Right renal cortex interstitium (tissue), 3 donors: Measurements from ENCODE around the gene SH3PXD2A. TPM values are rescaled to one million over a fixed set of nuclear protein-coding genes. Genes with fewer than 3 reads are reported as not detected.

ENCODE experiments used
- DNase-seq, 3 donors: peaks; one replicate each; pipeline ENCODE4 v3.0.0-alpha.2; 2013; ENCODE audit warnings: low read depth in 3 of 3, low spot score in 2 of 3
- polyA plus RNA-seq, 3 donors: library from polyadenylated mRNA; unstranded; fragments of 120-200 nt; gene quantifications; one replicate each; pipeline ENCODE4 v1.2.1, GENCODE V29; 2013; ENCODE audit not compliant: insufficient read length in 3 of 3

The SH3PXD2A gene
- polyA plus RNA-seq, 3 donors, result 25.6 to 28.5 (median 27.1) TPM

DNA sequence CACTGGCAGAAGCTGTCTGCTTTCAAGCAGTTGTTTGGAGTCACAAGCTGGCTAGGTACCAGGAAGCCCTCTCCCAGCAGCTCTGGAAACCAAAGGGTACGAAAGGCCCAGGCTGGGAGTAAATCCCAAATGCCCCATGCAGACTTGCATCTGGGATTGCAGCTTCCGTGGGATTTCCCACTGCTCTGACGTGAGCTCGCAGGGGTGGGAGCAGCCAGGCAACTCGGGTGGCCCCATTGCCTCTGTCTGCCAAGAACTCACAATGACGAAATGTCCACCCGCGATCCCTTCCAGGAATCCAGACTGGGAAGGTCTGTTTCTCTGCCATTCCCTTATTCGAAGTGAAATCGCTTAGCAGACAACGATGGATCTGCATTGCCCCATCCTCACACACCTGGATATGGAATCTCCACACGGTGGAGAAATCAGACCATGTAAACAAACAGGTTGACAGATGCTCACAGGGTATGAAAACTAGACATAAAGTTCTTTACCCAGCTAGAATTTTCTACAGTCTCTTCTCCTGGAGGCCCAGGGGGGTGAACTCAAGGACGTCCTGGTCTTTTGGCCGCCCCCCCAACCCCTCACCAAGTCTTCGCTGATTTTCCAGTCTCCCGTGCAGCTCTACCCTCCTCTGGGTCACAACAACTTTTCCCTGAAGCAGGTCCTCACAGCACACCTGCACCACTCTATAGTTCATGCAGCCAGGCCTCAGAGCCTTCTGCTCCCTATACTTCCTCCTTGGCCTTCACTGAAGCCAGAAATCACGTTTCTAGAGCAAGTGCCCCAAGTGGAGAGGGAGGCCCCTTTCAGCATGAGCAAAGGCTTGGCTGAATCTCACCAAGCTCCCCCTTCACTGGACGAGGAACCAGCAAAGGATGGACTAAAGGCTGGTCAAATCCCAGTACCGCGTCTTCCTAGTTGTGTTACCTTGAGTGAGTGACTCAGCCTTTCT is 20.0 kb downstream of the SH3PXD2A start:
- DNase-seq, result no peak

DNA sequence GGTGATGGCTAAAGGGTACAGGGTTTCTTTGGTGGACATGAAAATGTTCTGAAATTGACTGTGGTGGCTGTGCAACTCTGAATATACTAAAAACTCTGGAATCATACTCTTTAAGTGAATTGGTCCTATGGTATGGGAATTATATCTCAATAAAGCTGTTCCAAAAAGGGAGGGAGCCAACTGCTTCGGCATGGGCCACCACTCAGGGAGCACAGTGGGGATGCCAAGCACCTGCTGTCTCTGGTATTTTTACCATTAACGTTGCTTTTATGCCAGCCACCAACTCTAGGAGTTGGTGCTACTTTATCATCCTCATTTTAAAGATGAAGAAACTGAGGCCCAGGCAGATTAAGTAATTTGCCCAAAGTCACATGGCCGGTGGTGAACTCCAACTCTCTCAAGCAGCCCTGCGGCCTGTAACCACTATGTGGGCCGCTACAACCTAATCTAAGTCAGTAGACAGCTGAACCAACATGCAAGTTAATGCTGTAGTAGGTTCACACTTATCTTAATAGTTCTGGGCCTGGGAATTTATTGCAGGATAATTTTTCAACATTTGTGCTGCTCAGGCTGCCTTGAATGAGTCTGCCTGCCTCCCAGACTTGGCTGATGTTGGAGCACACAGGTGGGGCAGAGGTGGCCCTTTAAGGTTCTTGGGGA is 20.8 kb downstream of the SH3PXD2A start:
- DNase-seq, result no peak

DNA sequence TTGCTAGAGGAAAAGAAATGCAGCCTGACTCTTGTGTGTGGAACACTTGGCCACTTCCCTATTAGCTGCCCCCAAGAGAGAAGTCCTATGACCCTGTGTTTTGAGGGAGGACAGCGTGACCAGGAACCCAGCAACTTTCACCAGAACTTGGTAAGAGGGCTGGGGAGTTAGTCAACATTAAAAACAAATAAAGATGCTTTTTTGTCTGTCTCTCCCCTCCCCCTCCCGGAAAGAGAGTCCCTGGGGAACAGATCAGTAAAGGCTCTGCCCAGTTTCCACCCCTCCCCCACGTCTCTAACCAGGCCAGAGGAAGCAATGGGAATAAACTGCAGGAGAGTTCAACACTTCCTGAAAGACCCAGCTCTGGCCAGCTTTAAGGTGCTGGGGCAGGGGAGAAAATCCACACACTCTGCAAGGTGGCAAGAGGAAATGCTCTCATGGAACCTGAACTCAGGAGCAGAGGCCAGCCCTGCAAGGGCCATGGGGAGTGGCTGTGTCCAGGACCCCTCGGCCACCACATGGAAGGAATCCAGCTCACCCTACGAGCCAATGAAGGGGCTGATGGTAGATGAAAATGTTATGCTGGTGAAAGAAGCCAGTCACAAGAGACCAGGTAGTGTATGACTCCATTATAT is 21.5 kb downstream of the SH3PXD2A start:
- DNase-seq, result no peak

DNA sequence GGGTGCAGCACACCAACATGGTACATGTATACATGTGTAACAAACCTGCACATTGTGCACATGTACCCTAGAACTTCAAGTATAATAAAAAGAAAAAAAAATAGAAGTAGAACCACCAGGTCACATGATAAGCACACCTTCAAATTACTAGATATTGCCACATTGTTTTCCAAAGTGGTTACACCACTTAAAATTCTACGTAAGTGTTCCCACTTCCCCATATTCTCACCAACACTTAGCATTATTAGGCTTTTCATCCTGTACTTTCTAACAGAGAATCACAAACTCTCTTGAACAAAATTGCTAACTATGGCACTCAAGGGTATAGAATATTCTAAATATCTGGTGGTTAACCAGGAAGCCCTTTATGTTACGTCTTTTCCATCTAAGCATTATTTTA is 22.6 kb downstream of the SH3PXD2A start:
- no peak for DNase-seq

DNA sequence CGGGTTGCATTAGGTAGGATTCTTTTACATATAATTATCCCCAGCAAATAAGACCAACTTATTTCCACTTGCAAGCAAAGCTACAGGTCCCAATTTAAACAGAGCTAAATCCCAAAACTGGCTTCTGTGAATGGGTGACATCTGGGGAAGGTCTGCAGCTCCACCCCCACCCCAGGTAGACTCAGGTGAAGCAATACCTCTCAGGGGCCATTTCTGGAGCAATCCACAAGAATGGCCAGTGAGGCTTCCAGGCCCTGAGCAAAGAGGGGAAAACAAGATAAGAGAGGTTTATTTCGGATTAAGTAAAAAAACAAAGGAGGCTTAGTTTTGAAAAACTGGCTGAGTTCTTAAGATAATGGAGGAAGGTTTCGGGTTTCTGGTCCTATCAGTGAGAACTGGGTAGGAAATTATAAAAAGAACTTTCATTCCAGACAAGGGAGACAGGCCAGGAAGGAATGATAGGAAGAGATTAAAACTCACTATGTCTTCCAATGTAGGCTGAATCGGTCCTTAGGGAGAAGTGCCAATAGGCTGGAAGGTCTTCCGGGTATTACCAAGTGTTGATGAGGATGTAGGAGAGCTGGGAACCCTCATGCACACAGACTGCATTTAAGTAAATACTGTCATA is 25.4 kb downstream of the SH3PXD2A start:
- no peak for DNase-seq

DNA sequence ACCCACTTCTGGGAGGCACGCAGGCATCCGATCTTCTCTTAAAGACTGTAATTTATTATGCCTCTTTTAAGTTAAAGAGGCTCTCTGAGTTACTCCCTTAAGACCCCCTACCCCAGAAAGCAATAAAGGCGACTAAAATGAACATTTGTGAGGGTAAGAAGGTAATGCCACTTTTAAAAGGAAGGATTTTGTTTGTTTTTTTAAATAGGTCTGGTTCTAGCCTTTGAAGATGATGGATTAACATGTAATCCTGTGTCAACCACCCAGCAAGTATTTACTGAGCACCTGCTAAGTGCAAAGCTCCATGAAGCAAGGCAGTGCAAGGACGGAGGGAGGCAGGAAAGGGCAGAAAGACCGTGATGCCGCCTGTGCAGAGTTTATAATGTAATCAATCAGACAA is 26.1 kb downstream of the SH3PXD2A start:
- no peak for DNase-seq

DNA sequence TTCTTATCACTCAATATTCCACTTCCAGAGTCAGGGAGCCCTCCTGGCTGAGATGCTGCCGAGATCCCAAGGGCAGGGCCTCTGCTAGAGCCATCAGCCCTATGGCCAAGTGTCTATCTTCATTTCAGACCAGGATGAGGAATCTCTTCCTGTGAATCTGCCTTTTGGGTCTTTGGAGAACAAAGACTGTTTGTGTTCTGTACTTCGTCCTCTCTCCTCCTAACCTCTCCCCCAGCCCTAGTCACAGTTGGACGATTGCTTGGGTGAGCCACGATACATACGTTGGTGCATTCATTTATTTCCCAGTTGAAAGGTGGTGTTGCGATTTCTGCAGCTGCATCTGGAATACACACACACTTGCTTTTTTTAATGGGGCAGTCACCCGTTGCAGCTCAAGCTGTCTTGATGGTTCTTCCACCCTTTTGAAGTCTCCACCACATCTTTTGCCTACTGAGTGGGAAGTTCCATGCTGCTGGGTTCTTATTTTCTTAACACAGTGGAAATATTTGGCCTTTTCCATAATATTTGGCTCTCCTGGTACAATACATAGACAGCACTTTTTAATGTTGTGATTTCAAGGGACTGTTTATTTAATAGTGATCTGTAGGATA is 26.7 kb downstream of the SH3PXD2A start:
- DNase-seq, result no peak

DNA sequence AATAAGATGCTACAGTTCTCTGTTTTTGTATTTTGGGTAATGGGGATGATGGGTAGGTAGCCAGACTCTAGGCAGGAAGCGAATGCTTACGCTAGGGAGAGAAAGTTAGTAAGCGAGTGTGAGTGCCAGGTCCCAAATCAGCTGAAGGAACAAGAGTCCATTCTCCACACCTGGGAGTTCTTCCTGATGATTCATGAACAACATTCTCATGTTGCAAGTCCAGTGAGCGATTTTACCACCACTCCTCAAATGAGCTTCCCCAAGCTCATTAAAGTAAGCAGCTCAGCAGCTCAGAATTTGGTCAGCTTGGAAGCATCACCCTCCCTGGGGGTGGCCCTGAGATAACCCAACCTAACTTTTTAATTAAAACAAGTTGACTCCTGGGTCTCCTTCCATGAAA is 27.3 kb downstream of the SH3PXD2A start:
- DNase-seq, result no peak

DNA sequence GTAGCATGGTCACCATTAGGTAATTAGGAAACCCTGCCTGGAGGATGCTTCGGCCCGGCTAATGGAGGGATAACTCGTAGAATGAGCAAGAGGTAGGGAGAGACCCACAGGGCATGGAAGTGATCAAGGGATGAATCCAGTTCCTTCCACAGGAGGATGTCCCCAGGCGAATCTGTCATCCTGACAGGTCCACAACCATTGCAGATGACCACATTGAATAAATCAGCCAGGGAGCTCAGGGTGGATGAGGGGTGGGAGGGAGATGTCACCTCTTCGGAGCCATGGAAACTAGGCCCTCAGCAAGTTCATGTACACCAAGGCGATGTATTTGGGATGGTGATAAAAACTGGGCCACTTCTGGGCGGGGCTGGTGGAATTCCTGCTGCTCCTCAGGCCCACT is 28.5 kb downstream of the SH3PXD2A start:
- no peak for DNase-seq

DNA sequence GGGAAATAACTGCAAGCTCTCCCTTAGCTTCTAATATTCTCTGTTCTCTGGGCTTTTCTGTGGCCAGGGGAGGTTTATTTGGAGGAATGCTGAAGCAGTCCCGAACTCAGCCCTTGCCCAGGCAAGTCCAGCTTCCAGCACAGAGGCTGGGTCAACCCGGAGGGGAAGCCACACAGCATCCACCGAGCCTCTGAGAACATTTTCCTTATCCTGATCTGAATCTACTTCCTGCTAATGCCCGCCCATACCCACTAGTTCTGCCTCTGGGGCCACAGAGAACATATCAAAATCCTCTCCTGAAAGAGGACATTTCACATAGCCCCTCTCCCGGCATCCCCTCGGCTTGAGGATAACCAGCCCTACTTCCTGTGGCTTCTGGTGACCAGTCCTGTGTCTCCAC is 31.1 kb downstream of the SH3PXD2A start:
- DNase-seq, result no peak

DNA sequence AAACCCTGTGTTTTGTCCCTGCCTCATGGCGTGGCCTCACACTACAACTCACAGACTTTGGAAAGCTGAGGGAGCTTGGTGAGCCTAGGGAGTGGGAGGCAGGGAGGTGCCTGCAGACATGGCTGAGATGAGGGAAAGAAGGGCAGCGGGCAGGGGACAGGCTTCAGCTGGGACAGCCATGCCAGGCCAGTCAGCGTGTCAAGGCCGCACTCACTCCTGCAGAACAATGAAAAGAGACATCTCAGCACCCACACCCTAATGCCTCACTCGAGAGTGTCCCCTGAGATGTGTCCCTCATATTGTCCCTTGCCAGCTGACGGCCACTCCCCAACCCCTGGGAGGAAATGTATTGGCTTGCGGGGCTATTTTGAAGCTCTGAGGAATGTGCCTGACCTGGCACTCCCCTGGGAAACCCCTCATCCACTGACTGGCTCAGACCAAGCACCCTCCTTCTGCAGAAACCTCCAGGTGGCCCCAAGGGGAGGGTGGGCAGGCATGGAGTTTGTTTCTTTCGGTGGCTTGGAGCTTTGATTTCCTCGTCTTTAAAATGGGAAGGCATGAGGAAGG is 31.6 kb downstream of the SH3PXD2A start:
- DNase-seq, result no peak

DNA sequence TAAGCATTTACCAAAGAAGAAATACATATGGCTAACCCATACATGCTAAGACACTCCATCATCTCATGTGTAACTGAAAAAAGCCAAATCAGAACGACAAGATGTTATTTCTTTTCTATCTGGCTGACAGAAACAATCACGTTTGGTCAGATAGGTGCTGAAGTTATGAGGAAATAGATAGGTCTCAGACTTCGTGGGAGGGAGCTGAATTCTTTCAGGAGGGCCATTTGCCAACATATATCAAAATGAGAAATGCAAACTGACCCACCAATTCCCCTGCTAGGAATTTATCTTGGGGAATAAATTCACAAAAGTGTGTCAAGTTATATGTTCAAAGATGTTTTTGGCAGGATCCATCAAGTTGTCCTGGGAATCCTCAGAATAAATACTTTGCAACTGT is 32.6 kb downstream of the SH3PXD2A start:
- no peak for DNase-seq

DNA sequence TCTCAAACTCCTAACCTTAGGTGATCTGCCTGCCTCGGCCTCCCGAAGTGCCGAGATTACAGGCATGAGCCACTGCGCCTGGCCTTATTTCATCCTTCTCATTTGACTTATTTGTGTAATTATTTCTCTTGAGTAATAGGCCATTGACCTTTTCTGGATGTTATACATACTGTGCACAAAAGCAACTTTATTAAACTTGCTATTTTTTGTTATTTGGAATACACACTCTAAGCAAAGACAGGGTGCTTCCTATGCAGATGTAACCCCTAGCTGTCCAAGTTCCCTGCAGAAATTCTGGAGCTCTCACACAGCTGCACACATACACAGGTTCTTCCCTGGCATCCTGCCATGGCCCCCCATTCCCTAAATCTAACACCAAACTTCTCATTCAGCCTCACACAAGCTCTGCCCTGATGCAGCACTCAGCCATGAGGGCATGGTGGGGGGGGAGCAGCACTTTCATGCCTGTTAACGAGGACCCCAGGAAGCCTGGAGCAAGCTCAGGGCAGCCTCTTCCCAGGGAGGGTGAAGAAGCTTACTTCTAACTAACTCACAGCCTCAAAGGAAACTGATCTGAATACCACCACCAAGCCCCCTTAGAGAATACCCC is 33.2 kb downstream of the SH3PXD2A start:
- no peak for DNase-seq

DNA sequence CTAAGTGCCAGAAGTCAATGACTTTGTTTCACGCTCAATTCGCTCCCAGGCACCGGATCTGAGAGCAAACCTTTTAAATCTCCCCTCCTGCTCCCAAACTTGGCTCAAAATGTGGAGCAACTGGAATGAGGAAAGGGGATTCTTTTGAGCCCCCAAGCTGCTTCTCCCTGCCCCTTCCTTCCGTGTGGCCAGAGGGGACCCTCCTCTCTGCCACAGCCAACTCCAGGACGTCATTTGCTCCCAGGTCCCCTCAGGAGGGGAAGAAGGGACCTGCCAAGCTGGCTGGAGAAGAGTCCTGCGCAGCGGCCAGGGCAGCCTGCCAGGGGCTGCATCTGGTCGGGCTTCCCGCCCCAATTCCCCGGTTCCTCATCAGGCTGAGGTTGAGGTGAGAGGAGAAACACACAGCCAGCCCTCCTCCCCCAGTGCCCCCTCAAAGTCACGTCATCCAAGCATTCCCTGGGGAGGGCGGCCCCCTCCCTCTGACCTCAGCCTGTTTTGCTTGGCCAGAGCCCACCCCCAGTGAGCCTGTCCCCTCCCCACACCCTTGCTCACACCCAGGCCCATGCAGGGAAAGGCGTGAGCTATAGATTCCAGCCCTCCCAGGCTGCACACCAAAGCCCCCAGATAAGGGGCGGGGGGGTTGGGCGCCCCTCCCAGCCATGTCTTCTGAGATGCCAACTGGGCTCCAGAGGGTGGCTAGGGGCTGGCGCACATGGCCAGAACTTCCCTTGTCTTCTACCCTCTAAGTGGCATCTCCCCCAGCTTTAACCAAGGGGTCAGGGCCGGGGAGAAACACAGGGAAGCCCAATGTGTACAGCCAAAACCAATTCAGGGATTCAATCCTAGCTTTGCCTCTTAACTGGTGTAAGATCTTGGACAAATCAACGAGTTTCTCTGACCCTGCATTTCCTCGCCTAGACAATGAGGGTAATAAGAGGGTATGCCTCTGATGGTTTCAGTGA is 35.0 kb downstream of the SH3PXD2A start:
- no peak for DNase-seq

DNA sequence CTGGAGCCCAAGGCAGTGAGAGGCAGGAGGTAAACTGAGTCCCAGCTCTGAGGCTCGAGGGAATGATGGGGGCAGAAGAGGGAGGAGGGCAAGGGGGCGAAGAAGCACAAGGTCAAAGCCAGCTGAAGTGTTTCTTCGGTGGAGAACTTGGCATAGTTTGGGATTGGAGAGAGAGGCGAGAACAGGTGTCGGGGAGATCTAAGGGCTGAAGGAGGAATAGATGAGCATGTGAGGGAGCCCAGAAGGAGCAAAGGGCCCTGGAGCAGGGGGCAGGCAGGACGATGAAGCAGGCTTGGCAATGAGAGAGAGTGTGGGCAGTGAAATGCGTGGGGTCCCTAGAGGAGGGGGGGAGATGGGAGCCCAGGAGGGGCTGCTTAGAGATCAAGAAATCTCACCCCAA is 35.9 kb downstream of the SH3PXD2A start:
- DNase-seq, result no peak

DNA sequence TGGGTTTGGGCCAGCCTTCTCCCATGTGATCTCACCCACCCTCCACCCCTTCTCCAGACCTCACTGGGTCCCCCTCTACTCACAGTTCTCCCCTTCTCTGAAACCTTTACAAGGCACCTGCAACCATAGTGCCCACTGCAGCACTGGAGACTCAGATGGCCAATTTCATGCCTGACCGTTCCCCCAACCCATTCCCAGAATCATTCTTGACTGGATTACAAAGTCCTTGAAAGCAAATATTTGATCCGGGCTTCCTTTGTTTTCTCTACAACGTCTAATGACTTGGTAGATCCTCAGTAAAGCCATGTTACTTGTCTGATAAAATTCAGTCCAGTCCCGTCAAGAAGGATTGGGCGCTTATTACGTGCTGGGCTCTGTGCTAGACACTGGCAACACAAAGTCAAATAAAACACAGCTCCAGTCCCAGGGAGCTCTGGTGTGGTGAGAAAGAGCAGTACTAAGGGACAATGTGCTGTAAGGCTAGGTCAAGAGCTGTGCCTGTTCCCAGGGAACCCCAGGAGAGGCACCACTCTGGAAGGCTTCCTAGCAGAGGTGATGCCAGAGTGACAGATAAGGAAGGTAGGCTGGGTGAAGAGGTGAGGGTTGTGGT is 36.5 kb downstream of the SH3PXD2A start:
- DNase-seq, result no peak

DNA sequence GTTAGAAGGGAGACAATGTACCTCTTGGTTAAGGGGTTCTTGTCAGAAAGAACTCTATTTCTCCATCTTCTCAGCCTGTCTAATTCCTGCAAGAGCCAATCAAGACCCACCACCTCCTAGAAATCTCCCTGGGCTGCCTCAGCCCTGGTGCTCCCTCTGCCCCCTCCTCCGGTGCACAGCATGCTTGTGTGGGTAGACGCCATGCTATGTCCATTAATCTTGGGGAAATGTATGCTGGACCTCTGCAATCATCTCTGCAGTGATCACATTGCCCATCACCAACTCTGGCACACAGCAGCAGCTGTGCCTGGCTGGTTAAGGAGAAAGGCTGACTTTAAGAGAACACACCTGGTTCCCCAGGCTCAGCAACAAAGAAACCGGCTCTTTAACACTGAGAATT is 37.3 kb downstream of the SH3PXD2A start:
- no peak for DNase-seq

DNA sequence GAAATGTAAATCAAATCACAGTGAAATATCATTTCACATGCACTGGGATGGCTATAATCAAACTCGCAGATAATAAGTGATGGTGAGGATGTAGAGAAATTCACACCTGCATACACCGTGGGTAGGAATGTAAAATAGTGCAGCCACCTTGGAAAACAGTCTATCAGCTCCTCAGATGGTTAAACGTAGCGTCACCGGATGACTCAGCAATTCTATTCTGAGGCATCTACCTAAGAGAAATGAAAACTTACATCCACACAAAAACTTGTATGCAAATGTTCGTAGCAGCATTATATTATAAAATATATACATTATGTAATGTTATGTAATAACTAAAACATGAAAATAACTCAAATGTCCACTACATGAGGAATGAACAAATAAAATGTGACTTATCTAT is 38.9 kb downstream of the SH3PXD2A start:
- DNase-seq, result no peak
